DMS114 treated with DMSO at 0.1 percent for 48 hours (cell line): ENCODE results near the gene ADGRB3.
"Not testable (repeated sequence)": the region's sequence is repeated elsewhere in the genome, so short reads cannot be mapped to it uniquely, and the experiment has no call there.

Experiments
- DNase-seq: peaks from one replicate; lab custom pipeline; 2025; ENCODE audit not compliant: unreplicated experiment; lab: John Stamatoyannopoulos, UW

Gene ADGRB3

DNA sequence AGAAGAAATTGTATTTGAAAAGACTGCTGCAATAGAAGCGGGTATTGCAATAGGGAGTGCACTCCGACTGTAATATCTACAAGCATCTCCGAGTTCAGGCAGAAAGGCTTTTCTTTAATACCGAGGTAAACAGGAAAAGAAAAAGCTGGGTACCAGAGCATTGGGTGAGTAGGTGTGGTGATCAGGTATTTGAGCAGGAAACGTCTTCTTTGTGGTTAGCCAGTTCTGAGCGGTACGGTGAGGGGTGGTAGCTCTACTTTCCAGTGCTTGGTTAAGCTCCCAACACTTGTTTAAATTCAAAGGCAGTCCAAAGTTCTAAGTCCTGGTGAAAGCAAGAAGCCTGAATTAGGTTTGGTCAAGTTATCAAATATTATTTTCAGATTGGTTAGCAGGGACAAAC is 757.7 kb downstream of the ADGRB3 start:
- DNase-seq = no peak

DNA sequence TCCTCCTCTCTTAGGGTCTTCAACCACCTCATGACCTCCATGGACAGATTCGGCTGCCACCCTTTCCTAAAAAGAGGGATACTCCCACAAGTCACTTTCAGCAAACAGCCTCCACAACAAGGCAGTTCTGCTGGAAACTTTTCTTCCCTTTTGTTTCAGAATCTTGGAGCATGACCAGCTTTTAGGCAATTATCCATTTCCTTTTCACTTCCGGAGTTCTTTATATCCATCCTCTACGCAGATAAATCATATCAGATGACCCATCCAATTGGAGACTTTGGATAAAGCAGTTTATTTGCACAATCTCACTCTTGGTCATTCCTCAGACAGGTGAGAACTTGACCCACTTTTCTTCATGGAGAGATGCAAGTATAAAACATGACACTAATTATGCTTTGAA is 763.2 kb downstream of the ADGRB3 start:
- DNase-seq = no peak

DNA sequence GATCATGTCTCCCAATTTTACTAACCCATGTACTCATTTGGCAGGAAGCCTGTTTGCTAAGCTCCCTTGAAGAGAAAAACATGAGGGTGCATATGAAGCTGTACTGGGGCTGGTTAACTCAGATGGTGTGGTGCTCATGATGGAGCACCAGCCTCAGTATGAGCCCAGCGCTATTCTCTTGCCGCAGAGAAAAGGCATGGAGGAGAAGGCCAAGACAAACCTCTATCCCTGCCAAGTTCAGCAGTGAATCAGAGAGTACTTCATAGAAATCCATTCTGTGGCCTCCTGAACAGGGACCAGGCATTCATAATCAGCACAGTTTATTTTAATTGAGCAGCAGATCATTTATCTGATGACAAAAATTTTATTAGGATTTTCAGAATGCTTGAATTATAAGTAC is 763.6 kb downstream of the ADGRB3 start:
- DNase-seq = no peak

DNA sequence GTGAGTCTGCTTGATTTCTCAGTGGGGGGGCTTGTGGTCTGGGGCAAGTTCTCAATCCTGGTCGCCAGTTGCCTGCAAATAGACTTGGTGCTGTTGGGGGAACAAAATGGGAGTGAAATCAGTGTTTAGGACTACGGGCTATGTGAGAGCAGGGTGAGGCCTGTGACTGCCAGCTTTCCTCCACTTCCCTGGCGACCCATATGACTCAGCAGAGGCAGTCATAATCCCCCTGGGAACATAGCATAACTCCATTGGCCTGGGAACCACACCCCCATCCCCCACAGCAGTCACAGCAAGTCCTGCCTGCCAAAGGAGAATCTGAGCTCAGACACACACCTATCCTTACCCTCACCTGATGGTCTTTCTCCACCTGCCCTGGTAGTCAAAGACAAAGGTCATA is 773.8 kb downstream of the ADGRB3 start:
- DNase-seq = no peak

DNA sequence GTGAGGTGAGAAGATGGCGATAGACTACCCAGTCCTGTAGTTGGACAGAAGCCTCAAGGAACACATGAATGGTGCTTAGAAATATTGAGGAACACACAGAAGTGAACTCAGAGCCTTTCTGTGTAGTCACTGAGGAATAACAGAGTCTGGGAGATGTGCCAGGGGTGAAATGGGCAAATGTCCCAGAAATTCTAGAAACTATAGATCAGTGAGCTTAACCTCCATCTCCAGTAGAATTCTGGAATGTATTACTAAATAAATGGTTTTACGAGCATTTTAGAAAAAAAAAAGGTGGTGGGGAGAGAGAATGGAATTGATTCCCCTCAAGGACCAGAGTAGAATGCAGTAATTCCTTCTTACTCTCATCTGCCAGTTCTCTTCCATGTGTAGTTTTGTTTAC is 781.7 kb downstream of the ADGRB3 start:
- DNase-seq = no peak

DNA sequence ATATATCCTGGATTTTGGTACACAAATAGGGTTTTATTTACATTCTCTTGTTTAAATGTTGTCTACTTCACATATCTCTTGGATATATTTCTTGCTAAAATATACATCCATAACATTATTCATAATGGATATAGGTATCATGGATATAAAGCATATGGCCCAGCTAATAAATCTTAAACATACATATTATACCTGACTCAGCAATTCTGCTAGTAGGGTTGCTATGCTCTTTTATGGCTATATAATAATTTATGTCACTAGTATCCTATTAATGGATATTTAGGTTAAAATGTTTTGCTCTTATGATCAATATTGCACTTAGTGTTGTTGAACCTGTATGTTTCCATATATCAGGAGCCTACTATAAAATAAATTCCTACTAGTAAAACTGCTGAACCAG is 786.2 kb downstream of the ADGRB3 start:
- no peak for DNase-seq

DNA sequence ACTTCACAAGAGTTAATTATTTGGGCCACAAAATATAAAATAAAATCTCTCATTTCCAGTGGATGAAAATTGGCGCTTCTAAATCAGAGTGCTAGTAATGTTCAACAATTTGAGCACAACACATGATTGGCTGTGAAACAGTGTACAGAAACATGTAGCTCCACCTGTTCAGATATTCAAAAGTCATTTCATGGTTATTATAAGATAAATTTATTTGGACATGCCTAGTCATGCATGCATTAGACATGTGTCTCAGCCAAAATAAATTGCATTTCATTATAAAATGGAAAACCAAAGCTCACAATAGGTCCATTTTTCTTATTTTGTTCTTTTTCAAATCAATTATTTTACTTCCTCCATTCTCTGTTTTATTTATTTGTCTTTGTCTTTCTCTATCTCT is 786.9 kb downstream of the ADGRB3 start:
- DNase-seq = no peak

DNA sequence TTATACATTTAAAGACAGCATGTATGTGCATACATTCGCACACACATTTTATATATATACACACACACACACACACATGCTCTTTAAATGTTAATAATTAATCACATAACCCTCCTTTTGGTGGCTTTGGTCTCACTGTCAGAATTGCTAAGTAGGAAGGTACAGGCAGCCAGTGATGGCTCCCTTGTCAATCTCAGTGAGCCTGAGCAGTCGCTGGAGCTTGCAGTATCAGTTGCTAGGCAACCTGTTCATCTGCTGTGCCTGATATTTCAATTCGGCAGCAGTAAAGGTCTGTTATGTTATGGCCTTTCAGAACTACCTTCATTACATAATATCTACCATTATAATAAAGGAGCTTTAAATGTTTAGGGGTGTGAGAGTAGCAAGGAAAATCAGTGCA is 787.4 kb downstream of the ADGRB3 start:
- no peak for DNase-seq

DNA sequence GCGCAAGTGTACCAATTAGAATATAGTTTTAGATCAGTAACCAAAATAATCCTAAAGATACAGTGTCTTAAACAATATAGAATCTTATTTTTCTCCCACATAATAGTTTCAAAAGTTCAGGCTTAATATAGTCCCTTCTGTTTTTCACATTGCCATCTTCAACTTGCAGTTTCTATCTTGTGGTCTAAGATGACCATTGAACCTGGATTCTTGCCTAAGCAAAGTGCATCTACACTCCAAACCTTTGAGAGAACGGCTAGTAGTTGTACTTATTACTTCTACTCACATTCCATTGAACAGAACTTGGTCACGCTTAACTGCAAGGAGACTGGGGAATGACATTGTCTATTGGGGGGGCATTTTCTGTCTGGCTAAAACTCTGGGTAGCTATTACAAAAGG is 788.7 kb downstream of the ADGRB3 start:
- no peak for DNase-seq

DNA sequence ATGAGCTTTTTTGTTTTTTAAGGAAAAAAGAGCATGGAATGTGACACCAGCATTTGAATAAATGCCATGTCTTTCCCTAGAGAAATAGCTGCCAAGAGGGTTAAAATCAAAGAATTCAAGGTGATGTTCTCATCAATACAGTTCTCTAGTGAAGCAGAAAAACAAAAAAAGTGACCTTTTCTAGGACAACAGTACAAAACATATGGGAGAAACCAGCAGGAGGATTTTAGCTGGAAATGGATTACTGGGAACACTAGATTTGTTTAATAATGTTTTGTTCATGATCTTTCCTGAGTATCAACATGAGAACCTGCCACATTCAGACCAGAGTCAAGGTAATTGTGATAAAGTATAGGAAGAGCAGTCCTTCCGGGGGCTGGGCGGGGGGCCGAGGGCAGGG is 789.5 kb downstream of the ADGRB3 start:
- DNase-seq = no peak

DNA sequence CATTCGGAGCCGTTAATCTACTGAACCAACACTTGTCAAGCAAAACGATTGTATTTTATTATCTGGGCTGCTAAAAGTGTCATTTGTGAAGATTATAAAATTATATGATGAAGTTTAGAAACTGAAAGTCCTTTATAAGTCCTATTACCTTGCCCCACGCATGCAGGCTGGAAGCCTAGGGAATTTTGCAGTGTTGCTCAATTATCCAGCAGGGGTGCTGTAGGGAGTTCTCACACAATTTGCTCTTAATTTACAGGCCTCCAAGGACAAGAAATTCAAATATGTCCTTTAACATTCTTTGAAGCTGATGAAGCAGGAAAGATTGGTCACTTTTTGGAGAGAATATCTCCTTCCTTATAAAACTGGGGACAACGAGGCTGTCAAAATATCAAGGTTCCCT is 792.8 kb downstream of the ADGRB3 start:
- DNase-seq = no peak

DNA sequence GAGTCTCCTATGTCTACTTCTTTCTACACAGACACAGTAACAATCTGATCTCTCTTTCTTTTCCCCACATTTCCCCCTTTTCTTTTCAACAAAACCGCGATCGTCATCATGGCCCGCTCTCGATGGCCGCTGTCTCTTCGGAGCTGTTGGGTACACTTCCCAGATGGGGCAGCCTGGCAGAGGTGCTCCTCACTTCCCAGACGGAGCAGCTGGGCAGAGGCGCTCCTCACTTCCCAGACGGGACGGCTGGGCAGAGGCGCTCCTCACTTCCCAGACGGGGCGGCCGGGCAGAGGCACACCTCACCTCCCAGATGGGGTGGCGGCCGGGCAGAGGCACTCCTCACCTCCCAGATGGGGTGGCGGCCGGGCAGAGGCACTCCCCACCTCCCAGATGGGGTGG is 797.1 kb downstream of the ADGRB3 start:
- DNase-seq = not testable (repeated sequence)

DNA sequence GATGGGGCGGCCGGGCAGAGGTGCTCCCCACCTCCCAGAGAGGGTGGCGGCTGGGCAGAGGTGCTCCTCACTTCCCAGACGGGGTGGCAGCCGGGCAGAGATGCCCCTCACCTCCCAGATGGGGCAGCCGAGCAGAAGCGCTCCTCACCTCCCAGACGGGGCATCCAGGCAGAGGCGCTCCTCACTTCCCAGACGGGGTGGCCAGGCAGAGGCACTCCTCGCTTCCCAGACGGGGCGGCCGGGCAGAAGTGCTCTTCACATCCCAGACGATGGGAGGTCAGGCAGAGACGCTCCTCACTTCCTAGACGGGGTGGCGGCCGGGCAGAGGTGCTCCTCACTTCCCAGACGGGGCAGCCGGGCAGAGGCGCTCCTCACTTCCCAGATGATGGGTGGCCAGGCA is 798.0 kb downstream of the ADGRB3 start:
- not testable (repeated sequence) for DNase-seq

DNA sequence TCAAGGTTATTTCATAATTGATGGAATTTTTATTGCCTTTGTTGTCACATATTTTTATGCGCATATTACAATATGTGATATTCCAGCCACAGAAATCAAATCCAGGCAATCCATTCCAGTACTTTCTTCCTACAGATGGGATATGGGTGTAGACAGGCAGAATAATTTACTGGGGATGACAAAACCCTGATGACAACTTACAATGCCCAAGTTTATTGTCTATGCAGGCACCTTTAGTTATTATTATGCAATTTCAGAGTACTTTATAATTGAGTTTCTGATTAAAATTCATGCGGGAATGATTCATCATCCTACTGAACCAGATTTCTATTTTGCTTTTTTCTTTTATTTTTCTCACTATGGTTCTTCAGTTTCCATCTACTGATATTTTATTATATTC is 803.0 kb downstream of the ADGRB3 start:
- DNase-seq = no peak
